IPS-NIHi11 (cell line): ENCODE data around the gene SPINDOC.
"Not testable (repeated sequence)": the region's sequence is repeated elsewhere in the genome, so short reads cannot be mapped to it uniquely, and the experiment has no call there.

Experiments used
- DNase-seq: peaks from one replicate; pipeline ENCODE4 v3.0.0; 2012; ENCODE audit warnings: mixed read lengths, low spot score

The SPINDOC gene, protein sequence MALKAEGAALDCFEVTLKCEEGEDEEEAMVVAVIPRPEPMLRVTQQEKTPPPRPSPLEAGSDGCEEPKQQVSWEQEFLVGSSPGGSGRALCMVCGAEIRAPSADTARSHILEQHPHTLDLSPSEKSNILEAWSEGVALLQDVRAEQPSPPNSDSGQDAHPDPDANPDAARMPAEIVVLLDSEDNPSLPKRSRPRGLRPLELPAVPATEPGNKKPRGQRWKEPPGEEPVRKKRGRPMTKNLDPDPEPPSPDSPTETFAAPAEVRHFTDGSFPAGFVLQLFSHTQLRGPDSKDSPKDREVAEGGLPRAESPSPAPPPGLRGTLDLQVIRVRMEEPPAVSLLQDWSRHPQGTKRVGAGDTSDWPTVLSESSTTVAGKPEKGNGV

DNA sequence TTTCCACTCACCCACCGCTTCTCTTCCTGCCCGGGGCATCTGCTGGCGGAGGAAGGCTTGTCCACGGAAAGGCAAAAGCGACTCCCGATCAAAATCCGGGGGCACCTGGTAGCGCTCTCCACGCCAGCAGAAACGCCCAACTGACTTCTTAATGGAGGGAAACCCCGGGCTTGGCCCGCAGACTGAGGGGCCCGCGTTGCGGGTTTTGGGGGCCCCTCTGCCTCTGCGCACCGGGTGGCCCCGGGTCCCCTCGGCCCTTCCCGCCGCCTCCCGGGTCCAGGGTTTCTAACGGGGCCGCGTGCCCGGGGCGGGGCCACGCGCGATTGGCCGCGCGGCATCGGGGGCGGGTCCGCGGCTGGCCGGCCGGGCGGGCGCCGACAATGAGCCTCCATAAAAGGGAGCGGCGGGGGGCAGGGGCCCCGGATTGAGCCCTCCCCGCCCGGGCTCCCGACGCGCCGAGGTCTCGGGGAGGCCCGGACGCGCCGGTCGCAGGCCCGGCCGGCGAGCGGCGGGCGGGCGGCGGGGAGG, at the start of gene SPINDOC:
Gene SPINDOC, plus strand, starts transcription at position 422 of the 528 bp plus-strand sequence. CDS start 231 bp downstream, outside the sequence.
- DNase-seq, result peak; percentile 98

GRCh38 chr11:63763496-63764339, 49.5 kb upstream of the SPINDOC start:
- DNase-seq, result peak; percentile 77

DNA sequence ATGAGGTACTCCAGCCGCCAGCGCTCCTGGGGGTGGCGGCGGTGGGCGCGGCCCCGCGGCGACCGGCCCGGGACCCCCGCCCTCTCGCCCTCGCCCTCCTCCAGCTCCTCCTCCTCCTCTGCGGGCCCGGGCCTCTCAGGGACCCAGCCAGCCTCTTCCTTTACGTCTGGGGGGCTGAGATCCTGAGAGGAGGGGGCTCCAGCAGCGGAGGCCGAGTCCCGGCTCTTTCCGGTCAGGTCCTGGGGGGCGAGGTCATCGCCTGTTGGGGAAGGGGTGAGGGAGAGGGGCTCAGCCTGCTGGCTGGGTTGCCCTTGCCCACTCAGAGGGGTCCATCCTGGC, 48.9 kb upstream of the SPINDOC start:
- DNase-seq, result peak; percentile 54

DNA sequence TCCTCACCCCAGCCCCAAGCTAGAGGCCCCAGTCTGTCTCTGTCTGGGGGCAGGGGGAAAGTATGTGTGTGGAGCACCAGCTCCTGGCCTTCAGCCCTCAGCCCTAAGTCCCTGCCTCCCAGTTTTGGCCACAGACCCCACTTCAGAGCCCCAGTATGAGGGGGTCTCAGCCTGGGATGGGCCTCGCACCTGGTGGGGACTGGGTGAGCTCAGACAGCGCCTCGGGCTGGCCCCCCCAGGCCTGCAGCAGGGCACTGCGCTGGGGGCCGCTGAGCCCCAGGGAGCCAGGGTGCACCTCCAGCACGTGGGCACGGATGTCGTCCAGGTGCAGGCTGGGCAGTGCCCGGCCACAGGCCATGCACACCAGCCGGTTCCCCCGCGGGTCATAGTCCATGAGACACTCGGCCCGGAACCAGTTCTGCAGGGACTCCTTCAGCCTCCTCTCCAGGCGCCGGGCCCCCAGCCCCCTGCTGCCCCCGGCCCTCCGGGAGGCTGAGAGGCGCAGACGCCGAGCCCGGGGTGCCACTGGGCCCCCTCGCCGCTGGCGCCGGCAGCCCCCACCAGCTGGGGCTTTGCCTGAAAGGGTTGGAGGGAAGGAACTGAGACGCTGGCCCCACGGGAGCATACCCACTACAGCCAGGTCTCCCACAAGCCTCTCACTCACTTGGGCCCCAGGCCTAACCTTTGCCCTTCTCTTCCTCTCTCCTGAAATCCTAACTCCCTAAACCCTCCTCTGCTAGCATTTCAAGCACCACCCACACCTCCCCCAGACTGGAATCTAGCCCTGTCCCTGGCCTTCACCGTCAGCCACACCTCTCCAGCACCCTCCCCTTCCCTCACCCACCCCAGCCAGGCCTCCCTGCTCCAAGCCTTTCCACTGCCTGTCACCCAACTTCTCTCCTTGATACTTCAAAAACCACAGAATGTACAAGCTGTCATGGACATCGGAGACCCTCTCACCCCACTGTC, 48.3 kb upstream of the SPINDOC start:
- DNase-seq, result peak; percentile 30

- DNase-seq, result no peak
Measured at GRCh38 chr11:63765688-63766241, 47.5 kb upstream of the SPINDOC start.

DNA sequence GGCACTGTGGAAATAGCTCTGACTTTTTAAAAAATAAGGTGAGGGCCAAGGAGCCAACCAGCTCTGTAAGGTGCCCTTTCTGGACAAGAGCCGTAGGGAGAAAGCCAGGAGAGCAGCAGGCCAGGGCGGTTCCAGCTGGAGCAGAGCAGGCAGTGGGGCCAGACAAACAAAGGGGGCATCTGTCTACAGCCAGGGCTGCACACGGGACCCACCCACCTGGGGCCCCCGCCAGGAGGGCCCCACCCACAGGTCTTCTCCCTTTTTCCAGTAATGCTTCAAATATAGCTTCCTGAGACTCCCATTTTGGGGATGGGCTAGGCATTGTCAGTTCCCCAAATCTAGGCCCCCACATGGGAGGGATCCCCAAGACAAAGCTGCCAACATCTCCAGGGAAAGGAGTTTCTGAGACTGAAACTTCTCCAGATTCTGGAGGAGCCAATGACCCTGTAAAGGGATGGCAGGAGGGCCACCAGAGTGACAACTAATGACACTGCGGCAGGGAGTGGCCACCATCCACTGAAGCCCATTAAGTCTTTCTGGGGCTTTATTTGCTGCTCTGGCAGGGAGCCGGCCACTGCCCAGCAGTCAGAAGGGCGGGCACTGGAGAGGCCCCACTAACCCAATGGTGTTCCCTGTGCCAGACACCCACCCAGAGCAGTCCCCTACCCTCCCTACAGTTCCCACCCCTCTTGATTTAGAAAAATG, 46.6 kb upstream of the SPINDOC start:
- no peak for DNase-seq

- no peak for DNase-seq
Measured at GRCh38 chr11:63767267-63767564, 46.0 kb upstream of the SPINDOC start.

DNA sequence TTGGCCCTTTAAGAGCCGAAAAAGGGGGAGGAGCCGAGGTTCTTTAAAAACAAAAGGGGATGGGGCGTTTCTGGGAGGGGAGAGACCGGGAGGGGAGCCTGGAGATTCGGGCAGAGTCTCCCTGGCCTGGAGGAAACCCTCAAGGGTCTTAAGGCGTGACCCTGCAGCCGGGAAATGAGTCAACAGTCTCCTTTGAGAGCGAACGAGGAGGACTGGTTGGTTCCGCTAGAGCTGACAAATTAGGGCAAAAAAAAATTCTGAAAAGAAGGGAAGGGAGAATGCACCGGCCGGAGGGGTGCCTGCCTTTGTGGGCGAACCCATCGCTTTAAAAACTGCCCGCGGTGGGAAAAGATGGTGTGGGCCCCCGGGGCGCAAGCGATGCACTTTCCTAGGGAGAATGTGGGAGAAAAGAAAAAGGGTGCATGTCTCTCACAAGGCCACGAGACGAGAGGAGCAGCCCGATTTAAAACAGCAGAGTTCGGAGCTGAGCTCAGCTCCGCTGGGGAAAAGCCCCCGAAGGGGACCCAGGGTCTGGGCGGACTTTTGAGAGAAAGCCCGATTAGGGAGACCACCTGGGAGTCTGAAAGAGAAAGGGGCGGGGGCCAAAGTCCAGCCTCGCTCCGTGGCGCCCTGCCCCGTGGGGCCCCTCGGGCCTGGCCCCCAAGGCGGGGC, 45.6 kb upstream of the SPINDOC start:
- peak; percentile 71 for DNase-seq

DNA sequence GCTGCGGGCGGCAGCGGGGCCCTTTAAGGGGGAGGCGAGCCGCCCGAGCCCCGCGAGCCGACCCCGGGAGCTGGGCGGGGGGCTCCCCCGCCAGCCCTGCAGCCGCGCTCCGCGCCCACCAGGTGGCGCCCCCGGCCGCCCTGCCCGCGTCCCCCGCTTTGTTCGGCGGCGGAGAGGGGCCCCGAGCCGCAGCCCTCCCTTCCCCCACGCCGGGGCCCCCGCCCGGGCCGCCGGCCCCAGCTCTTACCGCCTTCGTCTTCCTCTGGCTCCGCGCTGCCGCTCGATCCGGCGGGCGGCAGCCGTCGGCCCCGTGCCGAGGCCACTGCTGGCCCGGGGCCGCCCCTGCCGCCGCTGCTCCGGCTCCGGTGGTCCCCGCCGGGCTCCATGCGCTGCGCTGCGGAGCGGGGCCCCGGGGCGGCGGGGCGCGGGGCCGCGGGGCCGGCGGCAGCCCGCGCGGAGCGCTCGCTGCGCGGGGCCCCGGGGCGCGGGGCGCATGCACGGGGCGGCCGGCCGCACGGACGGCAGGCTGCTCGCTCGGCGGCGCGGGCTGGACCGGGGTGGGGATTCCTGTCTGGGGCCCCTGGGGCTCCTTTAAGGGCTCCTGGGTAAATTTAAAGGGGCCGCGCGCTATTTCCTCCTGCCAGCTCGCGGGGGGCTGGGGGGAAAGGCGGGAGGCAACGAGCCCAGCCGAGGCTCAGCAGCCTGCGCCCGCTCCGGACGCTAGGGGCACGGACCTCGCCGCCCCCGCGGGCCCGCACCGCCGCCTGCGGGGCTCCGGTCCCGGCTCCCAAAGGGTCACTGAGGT, 44.8 kb upstream of the SPINDOC start, which contains the start of gene ZFTA:
Gene ZFTA, minus strand, starts transcription at position 539 of the 805 bp plus-strand sequence. Its CDS starts 153 bp downstream, at position 386.
- peak; percentile 83 for DNase-seq

GRCh38 chr11:63769042-63769713, 44.1 kb upstream of the SPINDOC start:
- peak; percentile 47 for DNase-seq

DNA sequence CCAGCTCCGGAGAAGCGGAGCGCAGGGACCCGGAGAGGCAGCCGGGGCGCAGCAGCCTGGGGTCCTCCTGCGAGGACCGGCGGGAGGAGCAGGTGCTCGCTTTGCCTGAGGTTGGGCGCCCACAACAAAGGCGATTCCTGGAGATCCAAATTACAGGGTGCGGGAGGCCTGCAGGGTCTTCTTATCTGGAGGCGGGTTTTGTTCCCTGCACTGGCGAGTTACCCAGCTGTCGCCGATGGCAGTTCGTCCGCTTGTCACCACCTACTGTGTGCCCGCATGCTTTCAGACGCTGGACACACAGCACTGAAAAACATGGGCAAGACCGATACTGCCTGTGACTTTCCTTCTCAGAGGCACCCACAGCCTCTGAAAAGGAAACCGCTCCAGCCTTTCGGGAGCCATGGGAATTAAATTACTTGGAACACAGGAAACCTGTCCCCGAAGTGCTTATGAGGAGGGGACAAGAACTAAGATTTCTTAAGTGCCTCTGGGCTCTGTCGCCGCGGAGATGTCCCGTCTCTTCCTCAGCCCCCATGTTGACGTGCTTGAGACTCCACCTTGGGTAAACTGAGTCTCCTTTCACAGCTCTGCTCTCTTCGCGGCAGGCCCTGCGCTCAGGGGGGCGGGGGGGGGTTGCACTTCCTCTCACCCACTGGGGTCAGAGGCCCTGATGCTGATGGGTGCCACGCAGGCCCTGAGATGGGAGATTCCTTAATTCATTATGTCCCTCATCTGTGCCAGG, 43.4 kb upstream of the SPINDOC start:
- peak; percentile 10 for DNase-seq

GRCh38 chr11:63770763-63771162, 42.5 kb upstream of the SPINDOC start:
- no peak for DNase-seq

- DNase-seq, result not testable (repeated sequence)
Measured at GRCh38 chr11:63771741-63772318, 41.4 kb upstream of the SPINDOC start.

DNA sequence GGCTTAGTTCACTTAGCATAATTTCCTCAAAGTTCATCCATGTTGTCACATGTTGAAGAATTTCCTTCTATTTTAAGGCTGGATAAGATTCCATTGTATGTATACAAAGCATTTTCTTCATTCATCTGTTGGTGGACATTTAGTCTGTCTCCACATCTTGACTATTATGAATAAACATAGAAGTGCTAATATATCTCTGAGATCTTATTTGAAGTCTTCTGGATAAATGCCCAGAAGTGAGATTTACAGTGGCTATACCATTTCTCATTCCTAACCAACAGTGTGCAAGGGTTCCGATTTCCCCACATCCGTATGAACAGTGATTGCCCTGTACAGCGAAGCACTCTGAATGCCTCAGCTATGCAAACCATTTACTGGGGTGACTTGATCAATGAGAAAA, 38.1 kb upstream of the SPINDOC start:
- no peak for DNase-seq

GRCh38 chr11:63779039-63779438, 34.2 kb upstream of the SPINDOC start:
- DNase-seq, result no peak

DNA sequence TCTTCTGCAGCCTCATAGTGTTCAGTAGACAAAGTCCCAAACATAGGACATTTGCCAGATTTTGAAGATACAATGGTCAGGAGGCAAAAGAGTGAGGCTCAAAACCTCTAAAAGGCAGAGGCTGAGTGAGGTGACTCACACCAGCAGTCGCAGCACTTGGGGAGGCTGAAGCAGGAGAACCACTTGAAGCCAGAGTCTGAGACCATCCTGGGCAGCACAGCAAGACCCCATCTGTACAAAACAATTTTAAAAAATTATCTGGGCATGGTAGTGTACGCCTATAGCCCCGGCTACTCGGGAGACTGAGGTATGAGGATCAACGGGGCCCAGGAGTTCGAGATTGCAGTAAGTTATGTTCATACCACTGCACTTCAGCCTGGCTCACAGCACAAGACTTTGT, 30.5 kb upstream of the SPINDOC start:
- no peak for DNase-seq

- peak; percentile 47 for DNase-seq
Measured at GRCh38 chr11:63783925-63784592, 29.2 kb upstream of the SPINDOC start.
